Esophagus squamous epithelium (tissue), 4 donors: ENCODE results near the gene ZNF609.

ENCODE experiments used
- POLR2A ChIP-seq, 4 donors: fragments of 450-650 bp; IDR thresholded peaks; one replicate each; pipeline ENCODE4 v1.6.1; 2017; ENCODE audit warnings: antibody characterized with exemption in 4 of 4, mild to moderate bottlenecking in 4 of 4, moderate library complexity in 3 of 4
- TF ChIP-seq, protein P1 (sequence below), 6 experiments: fragments of 450-650 bp in 4 of 6; fragments of 200-600 bp in 2 of 6; sonication (generic) in 2 of 6; IDR thresholded peaks; one replicate each; pipeline ENCODE4 v1.5.1; 2016 to 2019; ENCODE audit warnings: antibody characterized with exemption in 6 of 6, mild to moderate bottlenecking in 4 of 6, moderate library complexity in 4 of 6

DNA sequence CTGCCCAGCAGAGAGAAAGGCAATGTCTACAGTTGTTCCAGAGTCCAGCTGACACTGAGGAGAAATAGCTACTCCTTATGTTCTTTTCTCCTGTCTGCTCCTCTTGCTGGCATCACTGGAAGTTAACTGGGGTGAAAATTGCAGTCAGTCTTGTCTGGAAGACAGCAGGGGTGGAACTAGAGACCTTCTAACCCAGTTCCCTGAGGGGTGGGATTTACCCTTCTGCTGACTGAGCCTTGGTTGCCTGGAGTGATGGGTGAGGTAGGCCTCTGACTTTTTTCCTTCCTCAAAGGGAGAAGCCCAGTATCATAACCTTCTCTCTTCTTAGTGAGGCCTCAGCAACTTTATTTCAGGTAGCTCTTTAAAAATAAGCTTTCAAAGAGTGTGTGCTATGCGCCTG lies 16.2 kb downstream of the ZNF609 start:
- TF ChIP-seq POLR2A (IDR thresholded peaks at IDR 0.05), result no peak
- TF ChIP-seq, protein P1, sequence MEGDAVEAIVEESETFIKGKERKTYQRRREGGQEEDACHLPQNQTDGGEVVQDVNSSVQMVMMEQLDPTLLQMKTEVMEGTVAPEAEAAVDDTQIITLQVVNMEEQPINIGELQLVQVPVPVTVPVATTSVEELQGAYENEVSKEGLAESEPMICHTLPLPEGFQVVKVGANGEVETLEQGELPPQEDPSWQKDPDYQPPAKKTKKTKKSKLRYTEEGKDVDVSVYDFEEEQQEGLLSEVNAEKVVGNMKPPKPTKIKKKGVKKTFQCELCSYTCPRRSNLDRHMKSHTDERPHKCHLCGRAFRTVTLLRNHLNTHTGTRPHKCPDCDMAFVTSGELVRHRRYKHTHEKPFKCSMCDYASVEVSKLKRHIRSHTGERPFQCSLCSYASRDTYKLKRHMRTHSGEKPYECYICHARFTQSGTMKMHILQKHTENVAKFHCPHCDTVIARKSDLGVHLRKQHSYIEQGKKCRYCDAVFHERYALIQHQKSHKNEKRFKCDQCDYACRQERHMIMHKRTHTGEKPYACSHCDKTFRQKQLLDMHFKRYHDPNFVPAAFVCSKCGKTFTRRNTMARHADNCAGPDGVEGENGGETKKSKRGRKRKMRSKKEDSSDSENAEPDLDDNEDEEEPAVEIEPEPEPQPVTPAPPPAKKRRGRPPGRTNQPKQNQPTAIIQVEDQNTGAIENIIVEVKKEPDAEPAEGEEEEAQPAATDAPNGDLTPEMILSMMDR (IDR thresholded peaks at IDR 0.05), result no peak
